ENCODE data around the gene OVAAL. TPM values are rescaled to one million over a fixed set of nuclear protein-coding genes. Genes with fewer than 3 reads are reported as not detected.
"Not testable (repeated sequence)": the region's sequence is repeated elsewhere in the genome, so short reads cannot be mapped to it uniquely, and the experiment has no call there.

Gene OVAAL
- total RNA-seq, 1 donor = not detected

- DNase-seq (ENCODE audit: low read depth) = no peak
- no peak overlapping the region for H3K4me3 ChIP-seq (ENCODE audit: low read depth, low read length)
- no peak for TF ChIP-seq CTCF (IDR thresholded peaks at IDR 0.05; ENCODE audit: insufficient read depth, low read depth, low read length)
Observed at GRCh38 chr1:180545991-180546390, 12.8 kb upstream of the OVAAL start.

- TF ChIP-seq CTCF (IDR thresholded peaks at IDR 0.05; ENCODE audit: insufficient read depth, low read depth, low read length) = no peak
- no peak overlapping the region for H3K4me3 ChIP-seq (ENCODE audit: low read depth, low read length)
- DNase-seq (ENCODE audit: low read depth) = no peak
Observed at GRCh38 chr1:180548686-180549317, 10.0 kb upstream of the OVAAL start.

- not testable (repeated sequence) for H3K4me3 ChIP-seq (ENCODE audit: low read depth, low read length); DNase-seq (ENCODE audit: low read depth)
Observed at GRCh38 chr1:180549770-180550169, 9.0 kb upstream of the OVAAL start.

GRCh38 chr1:180550241-180550640 lies 8.5 kb upstream of the OVAAL start:
- no peak for DNase-seq (ENCODE audit: low read depth)
- no peak overlapping the region for H3K4me3 ChIP-seq (ENCODE audit: low read depth, low read length)
- no peak for TF ChIP-seq CTCF (IDR thresholded peaks at IDR 0.05; ENCODE audit: insufficient read depth, low read depth, low read length)

- DNase-seq (ENCODE audit: low read depth) = no peak
- TF ChIP-seq CTCF (IDR thresholded peaks at IDR 0.05; ENCODE audit: insufficient read depth, low read depth, low read length) = no peak
- H3K4me3 ChIP-seq (ENCODE audit: low read depth, low read length) = no peak overlapping the region
Observed at GRCh38 chr1:180551997-180552396, 6.8 kb upstream of the OVAAL start.

- H3K4me3 ChIP-seq (ENCODE audit: low read depth, low read length); DNase-seq (ENCODE audit: low read depth): not testable (repeated sequence)
Observed at GRCh38 chr1:180553046-180553445, 5.7 kb upstream of the OVAAL start.

- no peak overlapping the region for H3K4me3 ChIP-seq (ENCODE audit: low read depth, low read length)
- DNase-seq (ENCODE audit: low read depth) = no peak
- TF ChIP-seq CTCF (IDR thresholded peaks at IDR 0.05; ENCODE audit: insufficient read depth, low read depth, low read length) = no peak
Observed at GRCh38 chr1:180555411-180555810, 3.4 kb upstream of the OVAAL start.

GRCh38 chr1:180560200-180560867 lies 1.6 kb downstream of the OVAAL start:
- DNase-seq (ENCODE audit: low read depth) = no peak
- no peak overlapping the region for H3K4me3 ChIP-seq (ENCODE audit: low read depth, low read length)
- no peak for TF ChIP-seq CTCF (IDR thresholded peaks at IDR 0.05; ENCODE audit: insufficient read depth, low read depth, low read length)
